ENCODE data around the gene RAD1.

RAD1 gene

GRCh38 chr5:34858790-34859189, 56.5 kb downstream of the RAD1 start:
- no peak for DNase-seq

DNA sequence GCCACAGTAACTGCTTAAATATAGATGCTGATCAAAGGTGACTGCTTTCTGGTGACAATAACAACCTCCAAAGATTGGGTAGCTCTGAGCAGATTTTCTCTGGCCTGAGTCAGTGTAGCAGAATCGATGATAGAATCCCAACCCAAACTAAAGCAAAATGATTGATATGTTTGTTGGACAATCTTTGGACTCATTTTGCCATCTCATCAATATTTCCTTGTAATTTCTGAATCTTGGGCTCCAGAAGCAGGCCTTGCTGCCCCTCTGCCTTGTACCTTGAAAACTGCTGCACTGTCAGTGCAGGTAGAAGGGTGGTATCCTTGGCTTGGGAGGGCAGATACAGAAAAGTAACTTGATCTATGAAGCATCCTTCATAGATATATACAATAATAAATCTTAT, 57.4 kb downstream of the RAD1 start:
- no peak for DNase-seq

GRCh38 chr5:34857161-34857560, 58.1 kb downstream of the RAD1 start:
- no peak for DNase-seq

Measured in CD4-positive, alpha-beta T cell treated with Interleukin-4 for 4 hours (primary cell).